PC-9 (cell line): ENCODE data around the gene CENPP.

ENCODE experiments used
- CTCF ChIP-seq: fragments of 200-600 bp; sonication (generic); conservative IDR thresholded peaks from 2 replicates; pipeline ENCODE4 v1.6.1; 2017; ENCODE audit warnings: mixed run types, antibody characterized with exemption, mild to moderate bottlenecking, moderate library complexity
- EZH2 ChIP-seq: fragments of 200-600 bp; sonication (generic); IDR thresholded peaks from 2 replicates; pipeline ENCODE4 v1.8.0; 2017; ENCODE audit warnings: antibody characterized with exemption, low read depth

GRCh38 chr9:92290785-92291429, 34.8 kb upstream of the CENPP start:
- TF ChIP-seq CTCF (no peak), EZH2 (no peak)
